HL-60 (cell line): ENCODE measurements around the gene ARHGAP26.

Experiments
- CTCF ChIP-seq: IDR thresholded peaks from one replicate; pipeline ENCODE4 v1.5.1; 2011; ENCODE audit warnings: low read length, control low read depth, inconsistent platforms; ENCODE audit not compliant: insufficient read depth
- POLR2AphosphoS5 ChIP-seq: IDR thresholded peaks from 2 replicates; pipeline ENCODE4 v1.6.1; 2012; ENCODE audit warnings: low read depth

DNA sequence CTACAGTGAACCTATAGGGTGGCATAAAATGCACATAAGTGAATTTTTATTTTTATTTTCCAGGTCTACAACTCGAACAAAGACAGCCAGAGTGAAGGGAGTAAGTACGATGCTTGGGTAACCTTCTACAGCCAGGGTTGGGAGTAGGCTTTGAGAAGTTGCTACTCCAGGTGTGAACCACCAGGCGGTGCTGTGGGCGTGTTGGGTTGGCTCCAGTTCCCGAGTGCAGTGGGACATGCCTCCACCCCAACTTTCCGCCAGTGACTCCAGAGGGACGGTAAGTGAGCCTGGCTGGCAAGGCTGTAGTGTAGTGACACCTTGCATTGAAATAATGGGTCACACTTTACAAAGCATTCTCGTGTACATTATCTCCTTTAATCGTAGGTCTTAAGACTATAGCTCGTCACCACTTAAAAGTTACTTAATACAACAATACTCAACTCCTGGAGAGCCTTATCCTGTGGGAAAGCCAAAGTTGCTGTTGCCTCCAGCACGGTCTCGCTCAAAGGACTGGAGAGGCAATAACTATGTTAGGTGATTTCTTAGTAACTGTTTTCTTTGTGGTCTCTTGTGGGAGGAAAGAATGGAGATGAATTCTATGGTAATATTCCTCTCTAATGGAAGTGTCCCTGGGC lies 244.0 kb downstream of the ARHGAP26 start:
- TF ChIP-seq CTCF, result peak; percentile 9
- no peak for TF ChIP-seq POLR2AphosphoS5
